Caki2 (cell line): ENCODE results near the gene DAP. TPM values are rescaled to one million over a fixed set of nuclear protein-coding genes. Genes with fewer than 3 reads are reported as not detected.
"Not testable (repeated sequence)": the region's sequence is repeated elsewhere in the genome, so short reads cannot be mapped to it uniquely, and the experiment has no call there.

Experiments used
- DNase-seq: peaks from one replicate; pipeline ENCODE4 v3.0.0-alpha.2; 2015; ENCODE audit warnings: low read depth
- in situ Hi-C: cut with HindIII; loops from 2 replicates; pipeline ENCODE4 v1.10.0; 2016; ENCODE audit warnings: low sequenced_read_pairs, low pct_unique_long_range_greater_than_20kb, mixed read lengths
- total RNA-seq: library from RNA; depleted of rRNA; stranded (reverse); fragments of >200 nt; shearing (Covaris generic); gene quantifications from 2 replicates; pipeline ENCODE4 v1.2.3, GENCODE V29; 2014; ENCODE audit warnings: low replicate concordance; rRNA removed

Gene DAP
- total RNA-seq, 1 experiment from 2014 or later, result 10.5 TPM

DNA sequence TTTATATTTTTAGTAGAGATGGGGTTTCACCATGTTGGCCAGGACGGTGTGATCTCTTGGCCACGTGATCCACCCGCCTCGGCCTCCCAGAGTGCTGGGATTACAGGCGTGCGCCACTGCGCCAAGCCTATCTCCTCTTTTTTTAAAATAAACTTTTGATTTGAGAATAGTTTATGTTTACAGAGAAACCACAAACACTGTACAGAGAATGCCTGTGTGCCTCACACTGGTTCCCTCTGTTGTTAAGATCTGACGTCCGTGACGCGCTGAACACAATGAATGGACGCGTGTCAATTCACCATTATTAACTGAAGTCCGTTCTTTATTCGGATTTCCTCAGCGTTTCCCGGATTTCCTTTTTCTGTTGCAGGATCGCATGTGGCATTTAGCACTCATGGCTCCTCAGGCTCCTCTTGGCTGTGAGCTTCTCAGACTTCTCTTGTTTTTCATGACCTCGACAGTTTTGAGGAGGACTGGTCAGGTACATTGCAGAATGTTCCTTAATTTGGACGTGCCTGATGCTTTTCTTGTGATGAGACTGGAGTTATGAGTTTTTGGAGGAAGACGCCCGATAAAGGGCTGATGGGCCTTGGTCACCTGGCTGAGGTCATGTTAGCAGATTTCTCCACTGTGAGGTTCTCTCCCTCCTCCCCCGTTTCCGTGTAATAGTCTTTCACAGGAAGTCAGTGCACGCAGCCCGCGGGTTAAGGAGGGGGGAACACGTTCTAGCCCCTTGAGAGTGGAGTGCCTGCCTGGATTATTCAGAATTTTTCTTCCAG is 127.6 kb downstream of the DAP start:
- in situ Hi-C loops, result no loop called here

DNA sequence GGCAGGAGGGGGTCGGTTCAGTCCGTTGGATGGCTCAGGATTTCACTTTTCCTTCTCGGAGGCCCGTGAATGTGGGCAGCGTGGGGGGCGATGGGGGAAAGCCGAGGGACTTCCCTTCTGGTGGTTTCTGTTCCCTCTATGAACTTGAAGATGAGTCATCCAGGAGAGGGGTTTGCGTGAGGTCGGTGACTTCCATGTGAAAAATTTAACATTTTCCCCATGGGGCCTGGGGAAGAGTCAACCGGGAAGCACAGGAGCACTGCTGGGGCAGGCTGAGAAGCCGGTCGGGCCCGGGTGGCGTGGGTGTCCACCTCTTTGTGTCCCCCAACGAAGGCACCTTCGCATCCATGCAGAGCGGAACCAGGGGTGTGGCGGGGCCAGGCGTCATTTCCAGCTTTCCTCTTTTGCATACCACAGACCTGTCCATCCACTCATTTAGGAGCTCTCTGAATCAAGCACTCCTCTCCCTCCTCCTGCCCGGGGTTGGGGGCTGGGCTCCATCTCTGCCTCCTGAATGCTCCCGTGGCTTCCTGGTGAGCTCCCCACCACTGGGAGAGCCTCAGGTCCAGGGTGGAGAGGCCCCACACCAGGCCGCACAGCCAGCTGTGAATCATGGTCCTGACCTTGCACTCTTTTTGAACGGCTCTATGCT is 128.8 kb downstream of the DAP start:
- in situ Hi-C loops, result no loop called here
- DNase-seq, result no peak

More for the DNA sequence above, 127.6 kb downstream of the DAP start:
- no peak for DNase-seq

DNA sequence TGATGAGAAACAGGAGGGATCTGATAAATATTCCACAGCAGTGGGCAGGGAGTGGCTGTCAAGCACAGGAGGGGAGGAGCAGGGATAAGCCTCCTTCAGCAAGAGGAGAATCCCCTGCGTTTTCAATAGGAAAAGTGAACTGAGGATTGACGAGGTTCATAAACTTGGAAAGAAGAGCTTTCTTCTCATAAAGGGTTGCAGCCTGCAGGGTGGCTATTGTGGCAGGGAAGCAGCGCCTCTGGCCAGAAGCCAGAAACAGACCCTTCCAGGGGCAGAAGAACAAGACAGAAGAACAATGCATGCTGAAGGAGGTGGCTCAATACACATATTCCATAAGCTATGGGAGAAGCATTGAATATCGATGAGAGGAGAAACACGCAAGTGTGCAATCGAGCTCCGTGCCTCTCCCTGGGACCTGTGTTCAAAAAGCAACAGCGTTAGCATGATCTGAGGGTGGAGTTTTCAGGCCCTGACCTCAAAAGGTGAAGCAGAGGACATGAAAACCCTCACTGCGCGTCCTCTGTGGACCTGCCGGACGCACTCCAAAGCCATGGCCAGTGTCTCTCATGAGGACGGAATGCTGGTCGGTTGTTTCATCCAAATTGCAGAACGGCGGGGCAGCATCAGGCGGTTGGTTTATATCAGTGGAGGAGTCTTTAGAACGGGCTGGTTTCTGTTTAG is 129.6 kb downstream of the DAP start:
- in situ Hi-C loops, result no loop called here
- DNase-seq, result no peak

DNA sequence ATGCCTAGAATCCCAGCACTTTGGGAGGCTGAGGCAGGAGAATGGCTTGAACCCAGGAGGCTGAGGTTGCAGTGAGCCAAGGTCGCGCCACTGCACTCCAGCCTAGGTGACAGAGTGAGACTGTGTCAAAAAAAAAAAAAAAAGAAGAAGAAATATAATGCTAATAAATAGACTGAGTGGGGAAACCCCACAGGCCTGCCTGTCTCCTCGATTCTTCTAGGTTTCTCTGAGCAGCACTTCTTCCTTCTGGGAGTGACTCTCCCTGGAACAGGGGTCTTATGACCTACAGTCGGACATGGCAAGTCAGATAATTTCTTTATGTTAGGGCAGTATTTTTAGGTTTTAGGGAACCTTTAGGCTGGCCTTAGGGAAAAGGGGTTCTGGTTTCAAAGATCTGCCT is 130.3 kb downstream of the DAP start:
- in situ Hi-C loops, DNase-seq: not testable (repeated sequence)

DNA sequence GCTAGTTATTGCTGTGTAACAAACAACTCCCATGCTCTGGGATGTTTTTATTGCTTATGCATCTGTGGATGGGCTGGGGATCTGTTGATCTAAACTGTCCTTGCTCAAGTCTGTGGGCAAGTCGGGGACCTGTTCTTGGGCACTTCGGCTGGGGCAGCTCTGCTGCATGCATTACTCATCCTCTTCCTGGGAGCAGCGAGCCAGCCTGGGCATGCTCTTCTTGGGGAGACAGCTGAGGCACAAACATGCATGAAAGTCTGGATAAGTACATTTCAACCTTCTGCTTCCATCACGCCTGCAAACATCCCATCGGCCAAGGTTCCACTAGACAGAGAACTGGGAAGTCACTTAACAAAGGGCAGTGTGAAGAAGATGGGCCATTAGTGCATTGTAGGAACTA is 130.9 kb downstream of the DAP start:
- no peak for DNase-seq
- in situ Hi-C loops, result no loop called here

DNA sequence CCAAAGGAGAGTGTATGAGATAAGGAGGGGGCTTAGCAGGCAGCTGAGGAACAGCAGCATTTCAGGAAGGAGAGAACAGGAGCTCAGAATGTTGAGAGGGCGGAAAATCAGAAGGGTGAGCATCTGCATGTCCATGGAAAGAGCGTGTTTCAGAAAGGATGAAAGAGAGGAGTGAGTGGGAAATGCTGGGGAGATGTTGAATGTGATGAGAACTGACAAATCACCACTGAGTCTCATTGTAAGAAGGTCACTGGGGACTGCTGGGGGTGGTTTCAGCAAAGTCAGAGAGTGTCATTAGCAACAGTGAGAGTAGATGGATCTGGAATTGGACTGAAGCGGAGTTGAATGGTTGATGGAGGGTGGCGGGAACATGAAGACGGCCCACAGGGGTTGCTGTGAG is 131.4 kb downstream of the DAP start:
- in situ Hi-C loops, result loop anchor here (10.0 kb wide), 1 partner anchor 175 kb away; no protein-coding TSS in a partner anchor
- DNase-seq, result no peak

Other genes starting within 250 kb of the DAP start
- 8.5 and 9.3 TPM in 2 replicates for gene ANKRD33B, start 197.2 kb downstream of the DAP start, total RNA-seq